Stimulated activated CD4-positive, alpha-beta T cell treated with anti-CD3 and anti-CD28 coated beads, TNF-alpha, amount 100 ng/mL, for 48 hours (primary cell): ENCODE measurements around the gene MYH7B.

ENCODE experiments used
- DNase-seq, 3 donors: peaks; one replicate each; pipeline ENCODE4 v3.0.0-alpha.2; 2020; ENCODE audit warnings: low read depth in 3 of 3

The MYH7B gene

GRCh38 chr20:34945315-34946077 lies 10.2 kb upstream of the MYH7B start:
- no peak for DNase-seq

GRCh38 chr20:34946661-34947060 lies 9.0 kb upstream of the MYH7B start:
- DNase-seq: no peak

- no peak for DNase-seq
Measured at GRCh38 chr20:34947336-34947735, 8.3 kb upstream of the MYH7B start.

- no peak for DNase-seq
Measured at GRCh38 chr20:34948030-34948429, 7.6 kb upstream of the MYH7B start.

- DNase-seq: no peak
Measured at GRCh38 chr20:34949120-34949519, 6.5 kb upstream of the MYH7B start.

- no peak for DNase-seq
Measured at GRCh38 chr20:34951252-34951651, 4.4 kb upstream of the MYH7B start.

GRCh38 chr20:34951652-34952051 lies 4.0 kb upstream of the MYH7B start:
- no peak for DNase-seq

- DNase-seq: no peak
Measured at GRCh38 chr20:34952671-34953070, 3.0 kb upstream of the MYH7B start.

GRCh38 chr20:34953960-34954359 lies 1.7 kb upstream of the MYH7B start:
- no peak for DNase-seq

- DNase-seq: no peak
Measured at GRCh38 chr20:34954904-34955230, 801 bp upstream of the MYH7B start.

- no peak for DNase-seq
Measured at GRCh38 chr20:34956041-34956458, 382 bp downstream of the MYH7B start.

- DNase-seq: no peak
Measured at GRCh38 chr20:34956751-34957472, 1.2 kb downstream of the MYH7B start.

- no peak for DNase-seq
Measured at GRCh38 chr20:34964486-34964885, 8.8 kb downstream of the MYH7B start.

- no peak for DNase-seq
Measured at GRCh38 chr20:34965051-34965450, 9.4 kb downstream of the MYH7B start.

GRCh38 chr20:34967421-34967820 lies 11.8 kb downstream of the MYH7B start:
- DNase-seq: no peak

GRCh38 chr20:34968042-34968775 lies 12.5 kb downstream of the MYH7B start:
- no peak for DNase-seq

GRCh38 chr20:34970193-34970840 lies 14.6 kb downstream of the MYH7B start:
- DNase-seq: no peak

- DNase-seq: no peak
Measured at GRCh38 chr20:34970846-34971560, 15.3 kb downstream of the MYH7B start.

- DNase-seq: no peak
Measured at GRCh38 chr20:34971561-34972235, 16.0 kb downstream of the MYH7B start.

- DNase-seq: no peak
Measured at GRCh38 chr20:34974246-34974645, 18.6 kb downstream of the MYH7B start.

GRCh38 chr20:34976286-34976685 lies 20.6 kb downstream of the MYH7B start:
- no peak for DNase-seq
